ENCODE results near the gene ACTBL2.

ACTBL2 gene

DNA sequence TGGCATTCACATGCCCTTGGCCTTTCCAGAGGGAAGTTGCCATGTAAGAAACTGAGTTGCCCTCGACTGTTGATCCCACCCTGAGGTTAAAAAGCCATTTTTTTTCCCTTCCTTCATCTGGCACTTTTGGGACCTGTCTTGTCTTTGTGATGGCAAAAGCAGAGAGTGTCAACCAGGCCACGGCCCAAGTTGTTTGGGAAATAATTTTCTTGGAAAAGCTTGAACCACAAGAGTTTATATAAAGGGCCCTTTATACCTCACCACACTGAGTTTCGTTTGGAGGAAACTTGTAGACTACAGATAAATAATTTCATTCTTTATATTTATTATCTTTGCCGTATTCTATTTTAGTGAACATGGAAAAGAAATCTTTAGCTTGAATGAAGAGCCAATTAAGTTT, 34.3 kb downstream of the ACTBL2 start:
- no peak for DNase-seq

- DNase-seq = no peak
Measured at GRCh38 chr5:57447658-57448057, 35.0 kb downstream of the ACTBL2 start.

GRCh38 chr5:57446966-57447365, 35.6 kb downstream of the ACTBL2 start:
- DNase-seq = no peak

GRCh38 chr5:57445705-57446037, 36.9 kb downstream of the ACTBL2 start:
- DNase-seq = no peak

GRCh38 chr5:57445006-57445704, 37.5 kb downstream of the ACTBL2 start:
- DNase-seq = no peak

GRCh38 chr5:57442080-57442839, 40.4 kb downstream of the ACTBL2 start:
- no peak for DNase-seq

- DNase-seq = no peak
Measured at GRCh38 chr5:57441557-57441956, 41.1 kb downstream of the ACTBL2 start.

- no peak for DNase-seq
Measured at GRCh38 chr5:57439601-57440000, 43.0 kb downstream of the ACTBL2 start.

DNA sequence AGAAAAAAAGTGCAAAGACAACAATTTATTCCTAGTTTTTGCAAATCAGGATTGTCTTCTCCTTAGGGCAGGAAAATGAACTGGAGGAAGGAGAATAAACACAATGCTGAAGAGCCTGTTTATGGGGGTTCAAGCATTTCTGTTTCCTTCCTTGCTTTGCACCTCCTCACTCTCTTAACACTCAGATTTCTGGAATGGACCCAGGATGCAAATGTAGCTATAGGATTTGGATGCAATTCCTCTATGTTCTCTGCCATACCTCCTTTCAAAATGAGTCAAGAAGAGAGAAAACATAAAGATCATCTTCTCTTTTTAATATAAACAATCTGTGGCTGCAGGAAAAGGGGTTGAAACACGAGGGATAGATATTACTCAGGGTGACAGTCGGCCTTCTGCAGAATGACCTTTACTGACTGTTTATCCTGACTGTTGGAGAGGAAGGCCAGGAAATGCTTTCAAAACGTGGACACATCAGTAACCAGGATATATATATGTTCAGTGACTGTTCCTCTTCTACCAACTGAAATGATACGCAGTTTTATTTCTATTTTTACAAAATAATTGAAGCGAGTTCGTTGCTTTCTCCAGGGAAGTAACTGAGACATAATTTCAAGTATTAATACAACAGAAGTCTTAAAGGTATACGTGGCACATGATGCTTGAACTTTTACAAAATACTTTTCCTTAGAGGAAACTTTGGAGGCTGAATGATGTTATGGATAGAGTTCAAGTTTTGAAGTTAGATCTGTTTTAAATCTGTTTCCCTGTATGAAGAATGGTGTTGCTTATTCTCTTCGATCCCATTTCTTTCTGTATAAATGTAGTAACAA, 44.4 kb downstream of the ACTBL2 start:
- DNase-seq = no peak

- DNase-seq = no peak
Measured at GRCh38 chr5:57436586-57436985, 46.0 kb downstream of the ACTBL2 start.

- DNase-seq = no peak
Measured at GRCh38 chr5:57435701-57436134, 46.9 kb downstream of the ACTBL2 start.

- DNase-seq = no peak
Measured at GRCh38 chr5:57434683-57435082, 47.9 kb downstream of the ACTBL2 start.

DNA sequence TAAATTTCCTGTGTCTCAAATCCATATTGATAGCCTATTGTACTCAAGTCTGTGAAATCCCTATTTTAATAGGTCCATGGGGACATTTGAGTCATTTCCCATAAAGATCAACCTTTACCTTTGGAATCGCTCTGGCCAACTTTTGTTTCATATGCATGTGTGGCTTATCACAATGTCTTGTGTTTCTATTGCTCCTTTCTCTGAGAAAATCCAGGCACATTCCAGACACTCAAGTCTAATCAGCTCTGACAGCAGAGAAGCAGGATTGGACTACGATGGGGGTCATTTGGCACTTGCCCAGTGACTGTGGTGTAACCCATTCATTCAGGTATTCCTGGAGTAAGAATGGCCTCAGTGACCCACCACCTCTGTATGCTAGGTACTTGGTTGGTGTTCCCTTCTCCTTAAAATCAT, 48.4 kb downstream of the ACTBL2 start:
- no peak for DNase-seq

- no peak for DNase-seq
Measured at GRCh38 chr5:57432876-57433275, 49.7 kb downstream of the ACTBL2 start.

GRCh38 chr5:57431759-57432158, 50.9 kb downstream of the ACTBL2 start:
- no peak for DNase-seq

Measured in stimulated activated CD4-positive, alpha-beta T cell treated with anti-CD3 and anti-CD28 coated beads, Interleukin-4, amount 100 ng/mL, for 4 hours (primary cell).